NB4 (cell line): ENCODE data around the gene PDPN.

ENCODE experiments used
- DNase-seq: peaks from one replicate; pipeline ENCODE4 v3.0.0; 2010; ENCODE audit warnings: low read depth
- H3K4me3 ChIP-seq: one replicate; pipeline ENCODE4 v1.5.1; 2011; ENCODE audit warnings: mild to moderate bottlenecking, low read depth, low read length, moderate library complexity
- MAX ChIP-seq: IDR thresholded peaks from 2 replicates; pipeline ENCODE4 v1.6.1; 2011; ENCODE audit warnings: low read depth, low read length
- MYC ChIP-seq: IDR thresholded peaks from 2 replicates; pipeline ENCODE4 v1.6.1; 2011; ENCODE audit warnings: low read depth, low read length
- POLR2A ChIP-seq: IDR thresholded peaks from 2 replicates; pipeline ENCODE4 v1.6.1; 2011; ENCODE audit warnings: mild to moderate bottlenecking; ENCODE audit not compliant: insufficient read length; ENCODE audit errors: extremely low read depth
- TF ChIP-seq, protein P1 (sequence below): IDR thresholded peaks from one replicate; pipeline ENCODE4 v1.5.1; 2012; ENCODE audit warnings: low read depth, low read length

Gene PDPN

DNA sequence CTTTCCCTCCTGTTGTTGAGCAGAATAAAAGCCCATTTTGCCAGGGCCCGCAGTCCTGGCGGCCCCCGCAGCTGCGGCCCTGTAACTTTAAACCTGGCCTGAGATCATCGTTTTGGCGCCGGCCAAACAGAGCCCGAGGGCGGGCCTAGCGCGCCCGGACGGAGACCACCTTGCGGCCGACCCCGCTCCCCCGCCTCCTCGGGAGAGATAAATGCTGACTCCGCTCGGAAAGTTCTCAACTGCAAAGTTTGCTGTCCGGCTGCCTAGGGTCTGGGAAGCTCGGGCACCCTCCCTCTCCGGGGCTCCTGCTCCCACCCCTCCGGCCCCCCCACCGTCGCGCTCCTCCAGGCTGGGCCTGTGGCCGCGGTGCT lies at the start of gene PDPN:
PDPN (plus strand) TSS at position 238 of the 371 bp plus-strand sequence. CDS start 202 bp downstream, outside the sequence.
- no peak for DNase-seq
- TF ChIP-seq MAX (no peak), POLR2A (no peak), MYC (no peak)
- TF ChIP-seq, protein P1, sequence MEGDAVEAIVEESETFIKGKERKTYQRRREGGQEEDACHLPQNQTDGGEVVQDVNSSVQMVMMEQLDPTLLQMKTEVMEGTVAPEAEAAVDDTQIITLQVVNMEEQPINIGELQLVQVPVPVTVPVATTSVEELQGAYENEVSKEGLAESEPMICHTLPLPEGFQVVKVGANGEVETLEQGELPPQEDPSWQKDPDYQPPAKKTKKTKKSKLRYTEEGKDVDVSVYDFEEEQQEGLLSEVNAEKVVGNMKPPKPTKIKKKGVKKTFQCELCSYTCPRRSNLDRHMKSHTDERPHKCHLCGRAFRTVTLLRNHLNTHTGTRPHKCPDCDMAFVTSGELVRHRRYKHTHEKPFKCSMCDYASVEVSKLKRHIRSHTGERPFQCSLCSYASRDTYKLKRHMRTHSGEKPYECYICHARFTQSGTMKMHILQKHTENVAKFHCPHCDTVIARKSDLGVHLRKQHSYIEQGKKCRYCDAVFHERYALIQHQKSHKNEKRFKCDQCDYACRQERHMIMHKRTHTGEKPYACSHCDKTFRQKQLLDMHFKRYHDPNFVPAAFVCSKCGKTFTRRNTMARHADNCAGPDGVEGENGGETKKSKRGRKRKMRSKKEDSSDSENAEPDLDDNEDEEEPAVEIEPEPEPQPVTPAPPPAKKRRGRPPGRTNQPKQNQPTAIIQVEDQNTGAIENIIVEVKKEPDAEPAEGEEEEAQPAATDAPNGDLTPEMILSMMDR, result no peak
- no peak within 1 kb of the TSS for H3K4me3 ChIP-seq

- no peak for TF ChIP-seq POLR2A
- no peak for TF ChIP-seq MAX
- TF ChIP-seq MYC, result no peak
- TF ChIP-seq, protein P1, result no peak
- H3K4me3 ChIP-seq, result no peak overlapping the region
- no peak for DNase-seq
Measured at GRCh38 chr1:13535227-13535626, 48.4 kb upstream of the PDPN start.

GRCh38 chr1:13536571-13536970 lies 47.1 kb upstream of the PDPN start:
- TF ChIP-seq MYC, result no peak
- H3K4me3 ChIP-seq, result no peak overlapping the region
- DNase-seq, result no peak

DNA sequence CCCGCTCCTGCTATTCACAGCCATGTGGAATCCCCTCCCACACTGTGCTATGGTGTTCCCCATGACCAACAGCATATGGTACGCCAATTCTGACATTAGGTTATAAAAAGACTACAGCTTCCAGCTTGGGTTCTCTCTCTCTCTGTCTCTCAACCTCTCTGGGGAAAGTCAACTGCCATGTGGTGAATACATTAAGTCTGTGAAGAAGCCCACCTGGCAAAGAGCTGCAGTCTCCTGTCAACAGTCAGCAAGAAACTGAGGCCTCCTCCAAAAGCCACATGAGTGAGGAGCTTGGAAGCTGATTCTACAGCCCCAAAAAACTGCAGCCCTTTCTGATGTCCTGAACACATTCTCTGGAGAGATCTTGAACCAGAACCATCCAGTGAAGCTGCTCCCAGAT lies 44.8 kb upstream of the PDPN start:
- H3K4me3 ChIP-seq, result no peak overlapping the region
- TF ChIP-seq POLR2A (no peak), MAX (no peak), MYC (no peak)
- TF ChIP-seq, protein P1, result no peak
- DNase-seq, result no peak

DNA sequence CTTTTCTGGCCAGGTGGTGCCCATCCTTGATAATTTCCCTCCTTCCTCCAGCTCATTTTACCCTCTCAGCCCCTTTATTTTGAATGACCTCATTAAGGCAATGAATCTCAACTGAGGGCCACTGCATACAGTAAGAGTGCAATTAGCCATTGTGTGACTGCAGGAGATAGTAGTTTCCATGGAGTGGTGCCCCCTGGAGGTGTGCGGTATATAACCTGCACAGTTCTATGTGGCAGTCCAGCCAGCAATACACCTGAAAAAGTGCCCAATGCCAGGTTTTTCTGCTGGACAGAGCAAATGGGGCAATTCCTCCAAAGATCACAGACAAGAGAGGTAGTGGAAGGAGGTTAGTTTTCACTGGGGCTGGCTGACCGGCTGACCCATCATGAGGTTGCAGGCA lies 43.9 kb upstream of the PDPN start:
- no peak for TF ChIP-seq POLR2A
- no peak for TF ChIP-seq MAX
- TF ChIP-seq, protein P1, result no peak
- TF ChIP-seq MYC, result no peak
- DNase-seq, result no peak

GRCh38 chr1:13540866-13541265 lies 42.8 kb upstream of the PDPN start:
- H3K4me3 ChIP-seq, result no peak overlapping the region
- no peak for DNase-seq
- TF ChIP-seq POLR2A (no peak), MAX (no peak), MYC (no peak)
- TF ChIP-seq, protein P1, result no peak

More for the DNA sequence above, 43.9 kb upstream of the PDPN start:
- H3K4me3 ChIP-seq, result no peak overlapping the region
